Activated CD4-positive, alpha-beta T cell treated with anti-CD3 and anti-CD28 coated beads, Interleukin-2, Interleukin-4, amounts not matched to agents 100 ng/mL and 50 ng/mL, durations not matched to agents 16 hours and 8 hours (primary cell): ENCODE measurements around the gene ENPP7.

Source experiments
- DNase-seq: peaks from one replicate; pipeline ENCODE4 v3.0.0-alpha.2; 2020; ENCODE audit warnings: low spot score

ENPP7 gene

GRCh38 chr17:79777894-79778503 lies 47.3 kb downstream of the ENPP7 start, which contains the start of gene CBX2:
Gene CBX2 (plus strand): TSS chr17:79778148. CDS start chr17:79778236, 88 bp downstream.
- peak; percentile 76 for DNase-seq

DNA sequence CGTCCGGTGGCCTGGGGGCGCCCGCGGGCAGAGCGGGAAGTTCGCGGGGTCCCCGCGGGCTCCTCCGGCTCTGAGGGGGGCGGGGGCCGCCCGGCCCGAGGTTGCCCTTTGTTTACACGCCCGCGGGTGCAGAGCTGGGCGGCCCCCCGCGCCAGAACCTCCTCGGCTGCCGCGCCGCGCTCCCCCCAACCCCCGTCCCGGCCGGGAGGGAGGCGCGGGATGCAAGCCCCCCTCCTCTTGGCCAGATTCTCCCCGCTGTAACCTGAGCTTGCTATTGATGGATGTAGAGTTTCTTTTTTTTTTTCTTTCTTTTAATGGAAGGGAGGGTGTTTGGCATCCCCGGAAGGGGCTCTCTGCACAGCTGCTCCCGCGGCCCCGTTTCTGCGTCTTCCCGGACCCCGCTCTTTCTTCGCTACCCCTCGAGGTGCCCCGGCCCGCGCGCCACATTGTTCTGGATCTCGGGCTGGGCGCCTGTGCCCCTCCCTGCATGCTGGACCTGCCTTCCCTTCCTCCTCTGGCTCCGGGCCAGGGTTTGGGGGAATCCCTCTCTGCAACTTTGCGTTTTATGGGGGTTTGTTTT lies 47.9 kb downstream of the ENPP7 start:
- DNase-seq = no peak

DNA sequence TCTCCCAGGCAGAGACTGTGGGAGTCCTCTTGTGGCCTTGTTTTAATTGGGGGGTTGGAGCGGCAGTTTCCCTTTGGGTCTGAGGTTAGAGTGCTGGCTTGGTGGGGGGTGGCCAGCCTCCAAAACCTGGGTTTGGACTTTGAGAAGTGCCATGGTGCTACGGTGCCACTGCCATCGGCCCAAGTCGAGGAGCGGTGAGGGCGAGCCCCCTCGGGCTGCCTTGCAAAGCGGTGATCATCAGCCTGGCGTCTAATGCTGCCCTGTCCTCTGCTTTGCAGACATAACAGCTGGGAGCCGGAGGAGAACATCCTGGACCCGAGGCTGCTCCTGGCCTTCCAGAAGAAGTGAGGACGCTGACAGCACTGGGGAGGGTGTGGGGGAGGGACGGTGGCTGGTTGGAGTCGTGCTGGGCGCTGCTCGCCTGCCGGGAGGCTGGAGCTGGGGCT lies 48.4 kb downstream of the ENPP7 start:
- DNase-seq = no peak

DNA sequence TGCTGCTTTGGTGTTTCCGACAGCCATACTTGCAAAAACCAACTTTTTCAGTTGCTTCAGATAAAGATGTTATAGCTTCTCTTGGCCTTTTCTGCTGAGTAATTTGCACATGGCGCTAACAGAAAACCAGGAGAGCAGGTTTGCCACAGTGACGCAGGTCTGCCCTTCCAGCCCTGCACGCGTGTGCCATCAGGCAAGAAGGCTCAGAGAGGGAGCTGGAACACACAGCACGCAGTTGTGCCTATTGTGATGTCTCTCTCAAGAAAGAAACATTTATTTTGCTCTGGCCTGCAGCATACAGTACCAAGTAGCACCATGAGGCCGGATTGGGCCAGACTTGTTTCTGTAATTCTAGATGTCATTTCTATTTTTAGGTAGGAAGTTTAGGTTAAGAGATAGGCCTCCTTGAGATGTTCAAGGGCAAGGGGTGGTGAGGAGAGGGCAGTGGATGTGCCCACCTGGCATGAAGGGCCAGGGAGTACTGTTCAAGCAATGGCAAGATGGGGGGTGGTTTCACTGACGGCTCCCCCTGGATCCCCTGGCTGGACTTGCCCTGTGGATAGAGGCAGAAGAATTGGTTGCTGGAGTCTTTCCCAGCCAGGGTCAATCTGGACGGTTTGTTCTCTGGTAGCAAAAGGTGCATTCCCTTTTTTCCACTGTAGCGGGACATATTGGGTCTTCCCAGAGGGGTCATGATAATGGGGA lies 49.1 kb downstream of the ENPP7 start:
- no peak for DNase-seq

DNA sequence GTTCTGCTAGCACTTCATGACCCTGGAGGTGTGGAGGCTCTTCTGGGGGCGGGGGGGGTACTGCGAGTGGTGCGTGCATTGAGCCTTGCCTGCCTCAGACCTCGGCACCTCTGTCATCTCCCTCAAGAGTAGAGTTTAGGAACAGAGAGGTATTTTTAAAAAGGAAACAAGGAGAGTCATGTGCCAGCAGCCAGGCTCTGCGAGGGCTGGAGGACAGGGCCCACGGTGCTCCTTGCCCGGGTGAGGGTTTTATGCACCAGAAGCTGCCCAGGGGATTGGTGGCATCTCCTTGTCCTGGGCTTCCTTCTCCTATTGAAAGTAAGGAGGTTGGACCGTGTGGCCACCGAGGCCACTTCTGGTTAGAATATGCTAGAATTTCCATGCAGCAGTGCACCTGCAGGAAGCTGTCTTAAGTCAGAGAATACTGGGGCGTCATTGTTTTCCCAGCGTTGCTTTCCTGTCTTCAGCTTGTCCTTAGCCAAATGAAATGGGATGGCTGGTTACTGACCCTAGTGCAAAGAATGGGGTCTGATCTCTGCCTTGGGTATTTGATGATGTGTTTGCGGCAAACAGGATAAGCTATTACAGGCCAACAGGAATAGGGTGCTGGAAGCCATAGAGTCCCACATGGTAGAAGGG lies 50.4 kb downstream of the ENPP7 start:
- DNase-seq = no peak

- no peak for DNase-seq
Measured at GRCh38 chr17:79781736-79782575, 51.2 kb downstream of the ENPP7 start.

DNA sequence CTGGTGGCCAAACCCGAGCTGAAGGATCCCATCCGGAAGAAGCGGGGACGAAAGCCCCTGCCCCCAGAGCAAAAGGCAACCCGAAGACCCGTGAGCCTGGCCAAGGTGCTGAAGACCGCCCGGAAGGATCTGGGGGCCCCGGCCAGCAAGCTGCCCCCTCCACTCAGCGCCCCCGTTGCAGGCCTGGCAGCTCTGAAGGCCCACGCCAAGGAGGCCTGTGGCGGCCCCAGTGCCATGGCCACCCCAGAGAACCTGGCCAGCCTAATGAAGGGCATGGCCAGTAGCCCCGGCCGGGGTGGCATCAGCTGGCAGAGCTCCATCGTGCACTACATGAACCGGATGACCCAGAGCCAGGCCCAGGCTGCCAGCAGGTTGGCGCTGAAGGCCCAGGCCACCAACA lies 53.1 kb downstream of the ENPP7 start:
- no peak for DNase-seq

- DNase-seq = no peak
Measured at GRCh38 chr17:79784353-79785016, 53.7 kb downstream of the ENPP7 start.

GRCh38 chr17:79785017-79785899 lies 54.5 kb downstream of the ENPP7 start:
- DNase-seq = no peak

- no peak for DNase-seq
Measured at GRCh38 chr17:79785900-79786810, 55.4 kb downstream of the ENPP7 start.

- no peak for DNase-seq
Measured at GRCh38 chr17:79786930-79787643, 56.3 kb downstream of the ENPP7 start.

DNA sequence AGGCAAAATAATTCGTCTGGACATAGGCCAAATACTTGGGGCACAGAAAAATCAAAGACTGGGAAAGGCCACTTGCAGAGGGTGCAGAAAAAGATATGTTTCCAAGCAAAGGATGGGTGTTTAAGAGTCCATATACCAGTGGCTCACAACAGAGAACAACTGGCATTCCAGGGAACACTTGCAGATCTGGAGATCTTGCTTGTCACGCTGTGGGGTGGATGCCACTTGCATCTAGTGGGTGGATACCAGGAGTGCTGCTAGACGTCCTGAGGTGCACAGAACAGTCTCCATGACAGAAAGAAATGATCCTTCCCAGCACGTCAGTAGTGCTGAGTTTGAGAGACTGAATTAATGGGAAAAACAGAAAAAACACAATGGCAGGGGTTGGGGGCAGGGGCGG lies 57.7 kb downstream of the ENPP7 start:
- DNase-seq = no peak

DNA sequence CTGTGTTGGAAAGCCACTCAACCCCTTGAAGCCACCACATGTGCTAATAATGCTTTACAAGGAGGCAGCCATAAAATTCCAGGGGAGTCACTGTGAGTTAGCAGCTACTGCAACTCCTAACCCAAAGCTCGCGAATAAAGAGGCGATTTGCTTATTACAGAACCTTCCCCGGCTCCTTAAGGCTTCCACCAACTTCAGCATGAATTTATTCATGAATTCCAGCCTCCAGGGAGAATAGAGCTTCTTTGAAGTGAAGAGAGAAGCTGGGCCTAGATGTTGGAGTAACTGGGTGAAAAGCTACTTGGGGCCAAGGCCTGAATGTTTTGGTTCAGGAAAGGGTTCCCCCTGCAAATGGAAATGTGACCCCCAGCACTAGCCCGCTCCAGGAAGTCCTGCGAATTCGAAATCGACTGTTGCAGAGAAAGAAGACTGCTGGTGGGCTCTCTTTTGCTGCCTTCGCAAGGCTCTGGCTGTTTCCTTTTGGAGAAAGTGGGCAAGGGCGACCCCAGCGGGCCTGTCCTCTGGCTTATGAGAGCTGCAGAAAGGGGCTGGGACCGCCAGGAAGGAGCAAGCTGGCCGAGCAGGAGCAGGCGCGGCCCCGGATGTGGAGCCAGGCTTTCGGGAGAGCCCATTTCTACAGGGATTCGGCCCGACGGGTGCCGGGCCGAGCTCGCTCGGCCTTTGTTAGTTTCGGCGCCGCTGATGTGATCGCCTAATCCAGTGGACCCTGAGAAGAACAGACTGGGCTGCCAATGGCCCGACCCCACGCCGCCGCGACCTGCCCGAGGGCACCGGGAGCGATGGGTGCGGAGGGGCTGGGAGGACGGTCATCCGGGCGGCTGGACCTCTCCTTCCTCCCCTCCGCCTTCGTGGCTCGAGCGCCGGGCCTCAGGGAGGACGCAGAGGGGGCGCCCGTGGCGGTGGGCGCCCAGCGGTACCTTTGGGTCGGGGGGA lies 58.5 kb downstream of the ENPP7 start:
- no peak for DNase-seq

DNA sequence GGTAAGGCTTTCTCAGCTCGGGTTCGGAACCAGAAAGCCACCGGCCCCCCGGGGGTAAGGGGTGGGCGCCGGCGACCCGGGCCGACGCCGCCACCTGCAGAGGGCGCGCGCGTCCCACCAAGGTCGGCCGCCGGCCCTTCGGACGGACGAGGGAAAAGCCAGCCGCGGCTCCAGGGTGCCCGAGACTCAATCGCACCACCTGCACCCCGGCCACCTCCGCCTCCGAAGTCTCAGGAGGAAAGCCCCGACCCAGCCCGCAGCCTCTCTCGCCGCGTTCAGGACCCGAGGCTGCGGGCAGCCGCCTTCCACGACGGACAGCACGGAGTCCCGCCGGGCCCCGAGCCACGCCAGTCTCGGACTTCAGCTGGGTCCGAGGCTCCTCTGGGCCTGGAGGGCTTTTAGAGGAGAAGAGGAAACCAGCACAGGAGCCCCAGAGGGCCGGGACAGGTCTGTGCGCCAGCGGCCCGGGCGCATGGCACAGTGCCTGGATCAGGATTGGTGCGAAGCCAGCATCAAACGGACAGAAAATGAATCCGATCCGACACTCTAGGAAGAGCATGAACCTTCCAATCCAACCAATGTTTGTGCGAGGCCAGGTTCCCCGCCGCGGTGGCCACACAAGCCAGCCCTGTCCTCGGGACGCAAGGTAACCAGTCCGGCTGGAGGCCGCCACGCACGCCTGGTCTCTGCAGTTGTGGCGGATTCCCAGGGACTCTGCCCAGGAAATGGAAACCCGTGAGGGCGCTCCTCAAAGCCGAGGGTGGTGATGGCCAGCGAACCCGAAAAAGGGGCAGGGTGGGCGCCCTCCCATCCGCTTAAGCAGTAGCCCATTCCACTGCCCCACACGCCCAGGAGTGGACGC lies 59.4 kb downstream of the ENPP7 start:
- no peak for DNase-seq

- DNase-seq = no peak
Measured at GRCh38 chr17:79790805-79791734, 60.3 kb downstream of the ENPP7 start.
